ENCODE results near the gene FXYD2. TPM values are rescaled to one million over a fixed set of nuclear protein-coding genes. Genes with fewer than 3 reads are reported as not detected.

The FXYD2 gene
- total and polyA plus RNA-seq, 9 of the 15 experiments (the other 6 are each of a cell fraction or from before 2014, with no cell fraction given) = not detected

DNA sequence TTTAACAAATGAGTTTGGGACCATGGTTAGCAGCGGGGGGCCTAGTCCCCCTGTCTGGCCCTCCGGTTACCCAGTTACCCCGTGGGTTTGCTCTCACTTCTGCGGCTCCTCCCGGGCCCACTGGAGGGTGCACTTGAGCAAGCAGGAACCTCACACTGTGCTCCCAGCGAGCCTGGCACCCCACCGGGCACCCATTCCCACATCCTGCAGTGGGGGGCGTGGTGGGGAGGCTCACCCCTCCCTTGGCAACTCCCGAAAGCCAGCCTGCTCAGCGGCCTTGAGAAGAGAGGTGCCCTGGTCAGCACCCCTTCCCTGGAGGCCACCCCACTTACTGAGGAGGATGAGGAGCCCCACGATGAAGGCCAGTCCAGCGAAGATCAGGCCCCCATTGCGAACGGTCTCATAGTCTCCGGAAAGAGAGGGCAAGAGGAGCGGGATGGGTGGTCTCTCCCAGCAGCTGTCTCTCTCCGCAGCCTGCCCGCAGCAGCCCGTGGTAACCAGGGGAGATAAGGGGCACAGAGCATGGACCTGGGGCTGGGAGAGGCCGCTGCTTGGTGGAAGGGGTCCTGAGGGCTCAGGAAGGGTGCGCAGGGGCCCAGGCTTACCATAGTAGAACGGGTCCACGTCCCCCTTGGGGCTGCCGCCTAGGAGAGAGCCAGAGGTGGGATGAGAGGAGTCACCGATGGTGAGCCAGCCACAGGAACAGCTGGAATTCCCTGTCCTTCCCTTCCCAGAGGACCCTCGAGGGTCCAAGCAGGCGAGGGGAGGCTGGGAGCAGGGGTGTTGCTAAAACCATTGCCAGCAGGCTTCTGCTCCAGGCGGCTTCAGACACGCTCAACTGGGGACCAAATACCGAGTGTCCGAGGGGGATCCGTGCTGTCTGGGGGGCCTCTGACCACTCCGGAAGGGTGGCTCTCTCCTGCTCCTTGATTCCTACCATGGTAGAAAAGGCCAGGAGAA, 2.2 kb downstream of the FXYD2 start:
- H3K9me3 ChIP-seq (replicated peaks; ENCODE audit: control insufficient read depth, insufficient read depth, low read depth, low read length) = no peaks in the 10 kb centered on the region
- CTCF ChIA-PET (ENCODE audit: low intra/inter-chr PET ratio) = interaction anchor here (0.6 to 3.3 kb wide), 4 partner anchors 124 to 243 kb away, joined by 3 to 32 read pairs (median 14); no protein-coding TSS in a partner anchor
- H2AFZ ChIP-seq (ENCODE audit: low read depth, low read length) = no peak overlapping the region
- POLR2A ChIA-PET = interaction anchor here (0.6 kb wide), 1 partner anchor 109 kb away, joined by 3 read pairs; no protein-coding TSS in a partner anchor
- no peaks in the 10 kb centered on the region for H3K36me3 ChIP-seq (ENCODE audit: control insufficient read depth, insufficient read depth, low read length)
- 12% methylated on average over 30 of the region's 33 CpGs for WGBS (ENCODE audit: insufficient coverage, low coverage, missing lambda C conversion rate)
- peaks cover 11 to 49% of the 10 kb centered on the region in 2 experiments for H3K27me3 ChIP-seq (ENCODE audit: control insufficient read depth in 2 of 2, insufficient read depth in 2 of 2, low read length in 2 of 2)
- DNase-seq (ENCODE audit: extremely low read depth in 1 of 4, low spot score in 3 of 4) = peak; percentile 40 to 56 (median 54)
- no peak overlapping the region for H3K27ac ChIP-seq (ENCODE audit: extremely low read depth, low read depth, low read length)
- peaks cover 0 to 18% of the 10 kb centered on the region in 2 experiments; a peak in 2 of 5 replicates for H3K4me1 ChIP-seq (replicated peaks in 1 of 2; ENCODE audit: control insufficient read depth in 2 of 2, insufficient read depth in 2 of 2, low read length in 2 of 2)
- no peak overlapping the region for H3K9ac ChIP-seq (ENCODE audit: insufficient read depth in 1 of 2, low read depth in 2 of 2, low read length in 2 of 2)
- H3K4me2 ChIP-seq (ENCODE audit: insufficient read depth, low read length) = no peak overlapping the region
- peaks cover 13% of the 10 kb centered on the region for H4K20me1 ChIP-seq (replicated peaks; ENCODE audit: control insufficient read depth, insufficient read depth, low read length)
- H3K9me1 ChIP-seq (ENCODE audit: control insufficient read depth, insufficient read depth, low read length) = peaks cover 2% of the 10 kb centered on the region
- peak; percentile 64 for ATAC-seq
- intact Hi-C loops (cut with micrococcal nuclease) = loop anchor here (1.0 kb wide), 1 partner anchor 125 kb away; no protein-coding TSS in a partner anchor
- FAIRE-seq = no peak
- in situ Hi-C loops (cut with MboI) = loop anchor here (5.0 kb wide), 2 partner anchors 125 to 225 kb away; no protein-coding TSS in a partner anchor
- H3K79me2 ChIP-seq (ENCODE audit: control insufficient read depth, insufficient read depth, low read length) = no peaks in the 10 kb centered on the region
- no TSS peak for BruUV-seq (replicated peaks)
- H3K4me3 ChIP-seq = no peak overlapping the region
- 0 out of 2 replicates have a peak, but pooled peaks have one; percentile 21 for TF ChIP-seq ZNF263 (CRISPR knock-in tag; IDR thresholded peaks at IDR 0.05; ENCODE audit: borderline replicate concordance)
- peak; percentile 54 for TF ChIP-seq SMC3 (conservative IDR thresholded peaks at IDR 0.05; ENCODE audit: insufficient read depth, low read depth, low read length)
- TF ChIP-seq U2AF1 (optimal IDR thresholded peaks at IDR 0.05; ENCODE audit: low read depth, low read length) = no peak
- TF ChIP-seq, protein P1, sequence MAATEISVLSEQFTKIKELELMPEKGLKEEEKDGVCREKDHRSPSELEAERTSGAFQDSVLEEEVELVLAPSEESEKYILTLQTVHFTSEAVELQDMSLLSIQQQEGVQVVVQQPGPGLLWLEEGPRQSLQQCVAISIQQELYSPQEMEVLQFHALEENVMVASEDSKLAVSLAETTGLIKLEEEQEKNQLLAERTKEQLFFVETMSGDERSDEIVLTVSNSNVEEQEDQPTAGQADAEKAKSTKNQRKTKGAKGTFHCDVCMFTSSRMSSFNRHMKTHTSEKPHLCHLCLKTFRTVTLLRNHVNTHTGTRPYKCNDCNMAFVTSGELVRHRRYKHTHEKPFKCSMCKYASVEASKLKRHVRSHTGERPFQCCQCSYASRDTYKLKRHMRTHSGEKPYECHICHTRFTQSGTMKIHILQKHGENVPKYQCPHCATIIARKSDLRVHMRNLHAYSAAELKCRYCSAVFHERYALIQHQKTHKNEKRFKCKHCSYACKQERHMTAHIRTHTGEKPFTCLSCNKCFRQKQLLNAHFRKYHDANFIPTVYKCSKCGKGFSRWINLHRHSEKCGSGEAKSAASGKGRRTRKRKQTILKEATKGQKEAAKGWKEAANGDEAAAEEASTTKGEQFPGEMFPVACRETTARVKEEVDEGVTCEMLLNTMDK (IDR thresholded peaks at IDR 0.05; ENCODE audit: borderline replicate concordance, insufficient read depth, low read depth, low read length, poor library complexity, severe bottlenecking) = no peak
- no peak for TF ChIP-seq POLR2AphosphoS2 (IDR thresholded peaks at IDR 0.05; ENCODE audit: low read length)
- TF ChIP-seq CTBP1 (IDR thresholded peaks at IDR 0.05; ENCODE audit: borderline replicate concordance) = 0 out of 2 replicates have a peak, but pooled peaks have one; percentile 13
- peak; percentile 16; the same call in 1 of the 2 replicates for TF ChIP-seq RB1 (IDR thresholded peaks at IDR 0.05; ENCODE audit: low read depth)
- TF ChIP-seq ZBTB1 (CRISPR knock-in tag; IDR thresholded peaks at IDR 0.05; ENCODE audit: borderline replicate concordance, low read depth) = no peak
- no peak for TF ChIP-seq DDX20 (tag; IDR thresholded peaks at IDR 0.05; ENCODE audit: low read depth)
- peak; percentile 27 to 60; a peak in 3 of 4 replicates for TF ChIP-seq RAD21 (CRISPR knock-in tag; conservative IDR thresholded peaks at IDR 0.05 in 1 of 2, IDR thresholded peaks at IDR 0.05 in 1 of 2)
